Activated CD4-positive, alpha-beta T cell treated with anti-CD3 and anti-CD28 coated beads for 1 hour (primary cell): ENCODE results near the gene SLC22A31.

Experiments used
- DNase-seq: peaks from one replicate; pipeline ENCODE4 v3.0.0-alpha.2; 2020

SLC22A31 gene

GRCh38 chr16:89147085-89147817 is 53.1 kb downstream of the SLC22A31 start:
- no peak for DNase-seq

- DNase-seq, result no peak
Measured at GRCh38 chr16:89146211-89147005, 53.9 kb downstream of the SLC22A31 start.
